NCI-H446 treated with DMSO at 0.1 percent for 48 hours (cell line): ENCODE measurements around the gene TBC1D10B.

Experiments
- DNase-seq: peaks from one replicate; lab custom pipeline; 2025; lab: John Stamatoyannopoulos, UW

Gene TBC1D10B

GRCh38 chr16:30370456-30371247 is at the start of gene TBC1D10B:
Gene TBC1D10B (minus strand): TSS chr16:30370494. CDS start chr16:30370183, 311 bp downstream.
- DNase-seq = peak; percentile 100

- no peak for DNase-seq
Observed at GRCh38 chr16:30418350-30419181, 48.3 kb upstream of the TBC1D10B start.

DNA sequence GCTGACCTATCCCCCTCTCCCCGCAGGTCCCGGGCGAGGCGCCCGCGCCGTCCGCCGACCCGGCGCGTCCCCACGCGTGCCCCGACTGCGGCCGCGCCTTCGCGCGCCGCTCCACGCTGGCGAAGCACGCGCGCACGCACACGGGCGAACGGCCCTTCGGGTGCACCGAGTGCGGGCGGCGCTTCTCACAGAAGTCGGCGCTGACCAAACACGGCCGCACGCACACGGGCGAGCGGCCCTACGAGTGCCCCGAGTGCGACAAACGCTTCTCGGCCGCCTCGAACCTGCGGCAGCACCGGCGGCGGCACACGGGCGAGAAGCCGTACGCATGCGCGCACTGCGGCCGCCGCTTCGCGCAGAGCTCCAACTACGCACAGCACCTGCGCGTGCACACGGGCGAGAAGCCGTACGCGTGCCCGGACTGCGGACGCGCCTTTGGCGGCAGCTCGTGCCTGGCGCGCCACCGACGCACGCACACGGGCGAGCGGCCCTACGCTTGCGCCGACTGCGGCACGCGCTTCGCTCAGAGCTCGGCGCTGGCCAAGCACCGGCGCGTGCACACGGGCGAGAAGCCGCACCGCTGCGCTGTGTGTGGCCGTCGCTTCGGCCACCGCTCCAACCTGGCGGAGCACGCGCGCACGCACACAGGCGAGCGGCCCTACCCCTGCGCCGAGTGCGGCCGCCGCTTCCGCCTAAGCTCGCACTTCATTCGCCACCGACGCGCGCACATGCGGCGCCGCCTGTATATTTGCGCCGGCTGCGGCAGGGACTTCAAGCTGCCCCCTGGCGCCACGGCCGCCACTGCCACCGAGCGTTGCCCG is 47.4 kb upstream of the TBC1D10B start:
- DNase-seq = no peak

DNA sequence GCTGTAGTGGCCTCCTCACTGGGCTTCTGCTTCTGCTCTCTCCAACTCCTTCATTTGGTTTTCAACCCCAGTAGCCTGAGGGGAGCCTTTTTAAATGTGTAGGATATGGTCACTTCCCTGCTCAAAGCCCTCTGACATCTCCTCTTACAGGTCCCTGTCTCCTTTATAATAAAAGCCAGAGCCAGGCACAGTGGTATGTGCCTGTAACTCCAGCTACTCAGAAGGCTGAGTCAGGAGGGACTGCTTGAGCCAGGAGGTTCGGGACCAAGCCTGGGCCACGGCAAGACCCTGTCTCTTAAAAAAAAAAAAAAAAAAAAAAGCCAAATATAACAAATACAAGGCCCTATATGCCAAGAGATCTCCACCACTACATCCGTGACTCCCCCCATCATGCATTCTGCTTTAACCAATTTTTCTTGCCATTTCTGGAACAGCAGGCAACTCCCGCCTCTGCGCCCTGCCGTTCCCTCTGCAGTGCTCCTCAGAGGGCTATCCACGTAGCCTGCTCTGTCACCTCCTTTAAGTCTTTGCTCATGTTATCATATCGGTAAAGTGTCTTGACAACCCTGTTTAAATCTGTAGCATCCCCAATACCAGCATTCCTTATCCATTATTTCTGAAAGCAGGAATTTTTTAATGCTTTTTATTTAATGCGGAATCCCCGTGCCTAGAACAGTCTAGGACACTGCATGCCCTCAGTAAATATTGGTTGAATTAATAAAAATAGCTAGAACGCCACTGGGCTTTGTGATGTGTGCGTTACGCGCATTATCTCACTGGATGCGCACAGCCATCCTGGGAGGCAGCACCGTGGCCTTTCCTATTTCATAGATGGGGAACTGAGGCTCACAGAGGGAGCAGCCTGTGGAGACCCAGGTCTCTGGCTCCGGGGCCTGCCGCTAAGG is 46.6 kb upstream of the TBC1D10B start:
- DNase-seq = no peak

- DNase-seq = no peak
Observed at GRCh38 chr16:30416047-30416603, 45.8 kb upstream of the TBC1D10B start.

DNA sequence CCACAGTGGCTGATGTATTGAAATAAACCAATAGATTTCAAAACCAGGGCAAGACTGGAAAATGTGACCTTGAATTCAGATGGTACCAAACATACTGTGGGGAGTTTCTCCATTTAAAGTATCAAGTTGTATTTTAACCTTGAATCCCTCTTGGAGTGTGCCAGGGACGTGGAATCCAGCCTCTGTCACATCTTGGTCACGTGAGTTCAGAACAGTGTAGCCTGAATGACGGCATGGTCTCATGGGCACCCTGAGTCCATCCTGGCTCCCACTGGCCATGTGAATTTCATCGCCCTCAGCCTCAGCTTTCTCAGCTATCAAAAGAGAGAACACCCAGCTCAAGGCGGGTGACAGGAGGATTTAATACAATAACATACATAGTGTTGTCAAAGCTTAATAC is 43.9 kb upstream of the TBC1D10B start:
- DNase-seq = no peak

DNA sequence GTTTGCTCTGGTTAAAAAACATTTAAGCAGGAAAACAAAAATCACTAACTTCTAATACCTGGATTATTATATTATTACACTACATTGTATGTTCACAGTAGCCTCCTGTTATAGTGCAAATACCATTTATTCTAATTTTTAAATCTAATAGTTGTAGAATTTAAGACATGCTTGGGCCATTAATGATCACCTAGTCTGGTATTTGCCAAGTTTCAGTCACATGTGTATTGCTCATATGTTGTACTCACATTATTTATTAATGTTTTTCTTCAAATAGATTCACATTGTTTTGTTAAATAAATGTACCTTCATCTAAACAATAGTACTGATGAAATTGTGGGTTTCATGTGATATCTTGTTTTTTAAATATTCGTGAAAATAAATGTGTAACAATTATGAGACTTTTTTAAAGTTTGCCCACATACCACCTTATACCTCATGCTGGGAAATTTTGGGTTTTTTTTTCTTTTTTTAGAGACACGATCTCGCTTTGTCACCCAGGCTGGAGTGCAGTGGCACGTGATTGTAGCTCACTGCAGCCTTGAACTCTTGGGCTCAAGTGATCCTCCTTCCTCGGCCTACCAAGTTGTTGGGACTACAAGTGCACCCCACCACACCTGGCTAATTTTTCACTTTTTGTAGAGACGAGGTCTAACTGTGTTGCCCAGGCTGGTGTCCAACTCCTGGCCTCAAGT is 43.0 kb upstream of the TBC1D10B start:
- no peak for DNase-seq

- peak; percentile 51 for DNase-seq
Observed at GRCh38 chr16:30409125-30410060, 39.1 kb upstream of the TBC1D10B start.

GRCh38 chr16:30407804-30408534 is 37.7 kb upstream of the TBC1D10B start:
- DNase-seq = no peak

- peak; percentile 61 for DNase-seq
Observed at GRCh38 chr16:30407102-30407803, 37.0 kb upstream of the TBC1D10B start, which contains the start of gene ZNF771. Gene ZNF771 (plus strand): TSS chr16:30407606. CDS start chr16:30408054, 448 bp downstream.

- no peak for DNase-seq
Observed at GRCh38 chr16:30406795-30407101, 36.5 kb upstream of the TBC1D10B start.

DNA sequence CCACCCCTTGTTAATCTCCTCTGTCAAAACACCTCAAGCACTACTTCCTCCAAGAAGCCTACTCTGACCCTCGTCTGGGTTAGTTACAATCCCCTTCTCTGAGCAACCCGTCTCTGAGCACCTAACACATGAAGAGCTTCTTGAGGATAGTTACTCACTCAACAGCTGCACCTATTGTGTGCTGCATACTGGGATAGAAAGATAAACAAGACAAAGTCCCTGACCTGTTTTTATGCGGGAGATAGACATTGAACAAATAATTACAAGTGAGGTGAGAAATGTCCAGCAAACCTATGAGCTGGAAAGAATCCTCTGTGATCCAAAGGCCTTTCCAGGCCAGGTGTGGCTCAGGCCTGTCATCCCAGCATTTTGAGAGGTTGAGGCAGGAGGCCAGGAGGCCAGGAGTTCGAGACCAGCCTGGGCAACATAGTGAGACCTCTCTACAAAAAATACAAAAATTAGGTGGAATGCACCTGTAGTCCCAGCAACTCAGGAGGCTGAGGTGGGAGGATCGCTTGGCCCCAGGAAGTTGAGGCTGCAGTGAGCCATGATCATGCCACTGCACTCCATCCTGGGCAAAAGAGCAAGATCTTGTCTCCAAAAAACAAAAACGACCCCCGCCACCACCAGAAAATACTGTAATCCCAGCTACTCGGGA is 31.6 kb upstream of the TBC1D10B start:
- no peak for DNase-seq

DNA sequence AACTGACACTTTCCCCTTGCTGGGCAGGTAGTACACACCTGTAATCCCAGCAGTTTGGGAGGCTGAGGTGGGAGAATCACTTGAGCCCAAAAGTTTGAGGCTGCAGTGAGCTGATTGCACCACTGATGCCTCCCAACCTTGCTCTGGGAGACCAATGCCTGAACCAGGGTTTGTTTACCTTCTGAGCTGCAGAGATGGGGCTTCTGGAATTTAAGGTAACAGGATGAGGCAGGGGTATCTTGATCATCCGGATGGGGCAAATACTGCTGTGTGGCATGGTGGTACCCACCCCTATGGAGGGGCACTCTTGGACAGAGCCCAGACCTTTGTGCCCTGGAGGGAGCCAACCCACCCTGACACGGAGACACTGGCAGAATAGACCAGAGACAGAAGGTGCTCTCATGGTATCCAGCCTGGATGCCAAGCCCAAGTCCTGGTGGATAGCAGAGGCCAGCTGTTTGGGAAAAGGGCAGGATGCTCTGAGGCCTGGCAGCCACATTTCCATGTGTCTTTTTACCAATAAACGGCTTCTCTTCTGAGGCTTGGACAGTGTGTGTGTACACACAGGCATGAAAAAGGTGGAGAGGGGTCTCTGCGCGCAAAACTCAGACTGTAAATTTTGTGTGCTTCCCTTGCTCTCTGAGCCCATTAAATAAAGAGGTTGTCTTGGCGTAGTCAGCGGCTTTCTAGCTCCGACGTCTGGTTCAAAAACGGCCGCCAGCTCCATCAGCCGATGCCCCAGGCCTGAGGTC is 29.3 kb upstream of the TBC1D10B start:
- DNase-seq = no peak

GRCh38 chr16:30398661-30399434 is 28.6 kb upstream of the TBC1D10B start:
- DNase-seq = no peak

GRCh38 chr16:30397776-30398660 is 27.7 kb upstream of the TBC1D10B start:
- DNase-seq = no peak
